B cell (primary cell): ENCODE data around the gene CDADC1. TPM values are rescaled to one million over a fixed set of nuclear protein-coding genes. Genes with fewer than 3 reads are reported as not detected.

ENCODE experiments used
- ATAC-seq: fragments of 200-7000 bp; cut with Tn5 transposase; one replicate; pipeline ENCODE4 v1.10.0; 2021; ENCODE audit warnings: low read depth, mild to moderate bottlenecking, moderate number of reproducible peaks, moderate library complexity
- CTCF ChIA-PET: fragments of 350-600 bp; sonication (Branson Sonifier 250); formaldehyde crosslinking; loops from one replicate; lab custom pipeline; 2021; ENCODE audit warnings: antibody characterized with exemption, inconsistent platforms; lab: Charles Lee
- POLR2A ChIA-PET: fragments of 350-600 bp; sonication (Branson Sonifier 250); formaldehyde crosslinking; loops from one replicate; lab custom pipeline; 2021; ENCODE audit warnings: antibody characterized with exemption; lab: Charles Lee
- DNase-seq: peaks from one replicate; pipeline ENCODE4 v3.0.0; 2013
- H2AFZ ChIP-seq: 2 replicates; pipeline ENCODE4 v1.6.1; 2012; ENCODE audit warnings: mild to moderate bottlenecking, low read depth, low read length; ENCODE audit not compliant: insufficient read depth, poor library complexity, severe bottlenecking
- H3K27ac ChIP-seq, 2 donors: 1 replicate in 1 of 2; 2 replicates in 1 of 2; pipeline ENCODE4 v1.5.1; 2012 to 2013; ENCODE audit warnings: low read length in 2 of 2, mild to moderate bottlenecking in 2 of 2, moderate library complexity in 1 of 2
- H3K27me3 ChIP-seq, 4 experiments: fragments of 200-600 bp in 1 of 4; sonication (generic) in 1 of 4; replicated peaks in 1 of 4; 1 replicate in 2 of 4; 2 replicates in 2 of 4; pipeline versions ENCODE4 v1.6.1 to v1.7.0; 2013 to 2016; ENCODE audit warnings: low read length in 3 of 4, mild to moderate bottlenecking in 2 of 4, mixed read lengths in 1 of 4, moderate library complexity in 1 of 4; ENCODE audit not compliant: insufficient read depth in 4 of 4, control insufficient read depth in 3 of 4; ENCODE audit errors: control extremely low read depth in 1 of 4
- H3K36me3 ChIP-seq, 2 experiments: replicated peaks in 1 of 2; 1 replicate in 1 of 2; 2 replicates in 1 of 2; pipeline versions ENCODE4 v1.6.1 to v1.7.1; 2013; ENCODE audit warnings: low read length in 1 of 2; ENCODE audit not compliant: insufficient read depth in 2 of 2, control insufficient read depth in 1 of 2; ENCODE audit errors: control extremely low read depth in 1 of 2, extremely low read depth in 1 of 2
- H3K4me1 ChIP-seq, 2 donors: fragments of 200-600 bp in 1 of 2; sonication (generic) in 1 of 2; 1 replicate in 1 of 2; 2 replicates in 1 of 2; pipeline versions ENCODE4 v1.5.1 to v1.6.1; 2013 to 2017; ENCODE audit warnings: low read length in 2 of 2; ENCODE audit not compliant: control insufficient read depth in 2 of 2, insufficient read depth in 2 of 2
- H3K4me2 ChIP-seq: replicated peaks from 2 replicates; pipeline ENCODE3; 2012; ENCODE audit warnings: mild to moderate bottlenecking, low read depth, low read length; ENCODE audit not compliant: poor library complexity, severe bottlenecking
- H3K4me3 ChIP-seq, 5 experiments: fragments of 200-600 bp in 1 of 5; sonication (generic) in 1 of 5; 1 replicate in 3 of 5; 2 replicates in 2 of 5; pipeline versions ENCODE4 v1.5.1 to v1.7.0; 2011 to 2016; ENCODE audit warnings: low read length in 4 of 5, mild to moderate bottlenecking in 4 of 5, low read depth in 2 of 5, control low read depth in 1 of 5, moderate library complexity in 1 of 5; ENCODE audit not compliant: insufficient read depth in 1 of 5; ENCODE audit errors: control extremely low read depth in 1 of 5, extremely low read depth in 1 of 5
- H3K79me2 ChIP-seq: fragments of 200-600 bp; sonication (generic); one replicate; pipeline ENCODE4 v1.6.0; 2016; ENCODE audit warnings: low read length; ENCODE audit not compliant: control insufficient read depth, insufficient read depth
- H3K9ac ChIP-seq: fragments of 200-600 bp; sonication (generic); 2 replicates; pipeline ENCODE4 v1.6.1; 2017; ENCODE audit warnings: mild to moderate bottlenecking, low read length, moderate library complexity
- H3K9me3 ChIP-seq, 3 donors: one replicate each; pipeline versions ENCODE4 v1.6.1 to v1.7.1; 2013; ENCODE audit warnings: low read length in 2 of 3; ENCODE audit not compliant: control insufficient read depth in 2 of 3, insufficient read depth in 1 of 3; ENCODE audit errors: control extremely low read depth in 1 of 3
- H4K20me1 ChIP-seq: 2 replicates; pipeline ENCODE4 v1.6.0; 2012; ENCODE audit warnings: mild to moderate bottlenecking, low read length; ENCODE audit not compliant: insufficient read depth, control insufficient read depth, poor library complexity, severe bottlenecking
- H3K27ac Mint-ChIP-seq: one replicate; pipeline ENCODE4 v1.8.0; 2021; ENCODE audit warnings: mixed read lengths
- H3K27me3 Mint-ChIP-seq: one replicate; pipeline ENCODE4 v1.8.0; 2021; ENCODE audit warnings: mixed read lengths
- H3K4me1 Mint-ChIP-seq: one replicate; pipeline ENCODE4 v1.8.0; 2021; ENCODE audit warnings: mixed read lengths
- H3K4me3 Mint-ChIP-seq: one replicate; pipeline ENCODE4 v1.8.0; 2021; ENCODE audit warnings: mixed read lengths
- H3K9me3 Mint-ChIP-seq: one replicate; pipeline ENCODE4 v1.8.0; 2022; ENCODE audit warnings: mixed read lengths; ENCODE audit not compliant: insufficient read depth
- CTCF ChIP-seq: fragments of 200-600 bp; IDR thresholded peaks from one replicate; pipeline ENCODE4 v1.8.0; 2022; ENCODE audit warnings: antibody characterized with exemption, mild to moderate bottlenecking
- EZH2 ChIP-seq: IDR thresholded peaks from 2 replicates; pipeline ENCODE4 v1.6.1; 2012; ENCODE audit warnings: borderline replicate concordance, low read depth, mild to moderate bottlenecking, moderate library complexity, low read length; ENCODE audit not compliant: insufficient read depth, poor library complexity, severe bottlenecking
- WGBS: methylation state at CpG from one replicate; pipeline ENCODE4 v1.1.5; 2013; ENCODE audit warnings: missing lambda C conversion rate; ENCODE audit not compliant: insufficient coverage; 5-methylcytosine and 5-hydroxymethylcytosine counted together
- intact Hi-C: fragments of 100-400 bp; cut with micrococcal nuclease; formaldehyde crosslinking; loops from one replicate; pipeline ENCODE4 v1.10.0; 2022
- polyA plus RNA-seq: library from polyadenylated mRNA; depleted of rRNA; stranded (reverse); fragments of >200 nt; gene quantifications from 2 replicates; pipeline ENCODE4 v1.2.3, GENCODE V29; 2012
- total RNA-seq, 2 donors: library from RNA; stranded (reverse); fragments of 120-200 nt in 1 of 2; gene quantifications; 1 replicate in 1 of 2; 2 replicates in 1 of 2; pipeline versions ENCODE4 v1.2.3 to v1.2.4, GENCODE V29; 2013 to 2022

Gene CDADC1
- total and polyA plus RNA-seq, 2 donors (not counting 1 experiment from before 2014, with no cell fraction given): 3.0 to 14.5 TPM

DNA sequence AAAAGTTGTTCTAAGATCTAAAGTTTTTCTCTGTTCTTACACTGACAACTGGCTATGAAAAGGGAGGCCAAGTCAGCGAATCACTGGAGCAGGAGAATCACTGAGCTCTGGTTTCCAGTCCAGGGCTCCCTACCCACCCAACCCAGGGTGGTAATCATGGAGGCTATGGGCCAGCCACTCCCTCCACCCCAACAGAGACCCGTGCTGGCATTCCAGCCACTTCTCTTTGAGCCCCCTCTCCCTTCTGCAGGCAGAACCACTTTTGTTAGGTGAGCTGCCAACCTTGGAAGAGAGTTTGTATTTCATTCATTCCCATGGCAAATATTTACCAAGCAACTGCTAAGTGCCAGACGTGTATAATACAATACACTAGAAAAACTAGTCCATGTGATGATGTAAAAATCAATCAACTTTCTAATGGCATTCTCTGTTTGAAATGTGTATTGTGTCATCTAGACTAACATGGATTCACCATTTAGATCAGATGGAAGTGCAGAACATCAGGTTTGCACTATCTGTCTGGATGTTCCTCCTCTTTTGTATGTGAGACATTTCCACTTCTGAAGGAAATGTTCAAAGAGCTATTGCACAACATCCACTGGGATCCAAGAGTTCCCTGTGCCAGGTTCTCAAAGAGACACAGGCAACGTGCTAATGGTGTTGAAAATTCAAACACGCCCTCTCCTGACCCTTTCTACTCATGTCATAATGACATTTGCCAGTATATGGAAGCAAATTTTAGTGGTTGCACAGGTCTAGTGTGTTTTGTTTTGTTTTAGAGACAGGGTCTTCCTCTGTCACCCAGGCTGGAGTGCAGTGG is 22.3 kb upstream of the CDADC1 start:
- H3K27ac Mint-ChIP-seq: no peak overlapping the region
- Histone ChIP-seq H3K36me3 (no peaks in the 10 kb centered on the region), H3K9ac (no peak overlapping the region), H3K9me3 (peaks cover 0 to 5% (median 0%) of the 10 kb centered on the region in 3 donors), H3K27ac (no peak overlapping the region), H3K4me1 (peaks cover 2 to 9% of the 10 kb centered on the region in 2 donors), H2AFZ (no peak overlapping the region), H3K4me2 (no peak overlapping the region), H3K27me3 (peaks cover 0 to 17% (median 11%) of the 10 kb centered on the region in 4 experiments), H3K4me3 (no peak overlapping the region), H3K79me2 (no peaks in the 10 kb centered on the region), H4K20me1 (no peaks in the 10 kb centered on the region)
- no peak overlapping the region for H3K4me3 Mint-ChIP-seq
- ATAC-seq: no peak
- peaks cover 31% of the 10 kb centered on the region for H3K27me3 Mint-ChIP-seq
- TF ChIP-seq CTCF: no peak
- no peak for TF ChIP-seq EZH2
- intact Hi-C loops: no loop called here
- H3K9me3 Mint-ChIP-seq: no peaks in the 10 kb centered on the region
- no peak for DNase-seq
- peaks cover 3% of the 10 kb centered on the region for H3K4me1 Mint-ChIP-seq
- ChIA-PET POLR2A (interaction anchor here (0.6 kb wide), 1 partner anchor 184 kb away, joined by 4 read pairs; no protein-coding TSS in a partner anchor), CTCF (no interaction called here)
- WGBS: 80% methylated on average over 2 of the region's 5 CpGs

- no peaks in the 10 kb centered on the region for H3K4me1 Mint-ChIP-seq
- Histone ChIP-seq H3K9me3 (no peaks in the 10 kb centered on the region), H2AFZ (no peak overlapping the region), H3K9ac (no peak overlapping the region), H3K4me2 (no peak overlapping the region), H4K20me1 (no peaks in the 10 kb centered on the region), H3K27ac (no peak overlapping the region), H3K4me3 (no peak overlapping the region), H3K36me3 (no peaks in the 10 kb centered on the region), H3K79me2 (no peaks in the 10 kb centered on the region), H3K4me1 (no peaks in the 10 kb centered on the region), H3K27me3 (peaks cover 0 to 8% (median 5%) of the 10 kb centered on the region in 4 experiments)
- ATAC-seq: no peak
- intact Hi-C loops: no loop called here
- no peak for DNase-seq
- no peak for TF ChIP-seq CTCF
- TF ChIP-seq EZH2: no peak
- H3K4me3 Mint-ChIP-seq: no peak overlapping the region
- H3K9me3 Mint-ChIP-seq: no peaks in the 10 kb centered on the region
- no peak overlapping the region for H3K27ac Mint-ChIP-seq
- no CpG with 5 or more reads among the region's 5 CpGs for WGBS
- CTCF ChIA-PET: interaction anchor here (0.7 kb wide), 1 partner anchor 16 kb away, joined by 5 read pairs; no protein-coding TSS in a partner anchor
- H3K27me3 Mint-ChIP-seq: peaks cover 26% of the 10 kb centered on the region
- POLR2A ChIA-PET: no interaction called here
These were observed 21.1 kb upstream of the CDADC1 start for GRCh38 chr13:49226613-49227012.
